Suppressor macrophage treated with lipopolysaccharide for 4 hours (primary cell): ENCODE measurements around the gene GNG11.
"Not testable (repeated sequence)": the region's sequence is repeated elsewhere in the genome, so short reads cannot be mapped to it uniquely, and the experiment has no call there.

ENCODE experiments used
- DNase-seq: peaks from one replicate; pipeline ENCODE4 v3.0.0-alpha.2; 2020

Gene GNG11

DNA sequence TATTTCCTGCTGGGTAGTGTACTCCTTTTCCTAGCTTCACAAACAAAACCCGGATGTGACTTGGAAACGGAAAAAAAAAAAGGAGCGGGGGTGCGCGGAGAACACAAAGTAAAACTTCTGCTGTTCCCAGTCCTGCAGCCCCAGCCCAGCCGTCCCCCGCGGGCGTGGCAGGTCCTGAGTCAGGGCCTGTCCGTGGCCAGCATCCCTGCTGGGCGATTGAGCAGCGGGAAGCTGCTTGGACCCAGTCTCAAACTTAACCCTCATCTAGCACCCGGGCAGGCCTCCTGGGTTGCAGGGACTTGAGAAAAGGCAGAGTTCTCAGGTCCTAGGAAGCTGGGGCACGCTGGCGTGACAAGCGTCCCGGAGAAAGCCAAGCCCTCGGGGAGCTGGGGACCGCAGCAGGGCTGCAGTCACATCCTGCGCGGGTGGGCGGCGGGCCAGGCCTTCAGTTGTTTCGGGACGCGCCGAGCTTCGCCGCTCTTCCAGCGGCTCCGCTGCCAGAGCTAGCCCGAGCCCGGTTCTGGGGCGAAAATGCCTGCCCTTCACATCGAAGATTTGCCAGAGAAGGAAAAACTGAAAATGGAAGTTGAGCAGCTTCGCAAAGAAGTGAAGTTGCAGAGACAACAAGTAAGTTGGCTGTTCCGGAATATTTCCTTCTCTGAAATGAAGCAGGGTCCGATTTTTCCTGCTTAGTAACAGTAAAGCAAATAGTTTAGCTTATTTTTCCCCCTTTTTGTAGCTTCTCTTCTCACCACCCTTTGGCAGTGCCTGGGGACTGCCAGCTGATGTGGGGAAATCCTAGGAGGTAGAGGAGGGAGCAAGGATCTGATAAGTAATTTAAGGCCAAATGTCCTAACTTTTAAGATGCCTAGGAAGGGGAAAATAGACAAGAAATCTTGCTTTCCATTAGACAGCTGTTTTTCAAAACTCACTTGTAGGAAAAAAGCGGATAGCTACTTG, at the start of gene GNG11:
GNG11 (plus strand) TSS at position 129 of the 960 bp plus-strand sequence; CDS start at position 532, 403 bp downstream.
- DNase-seq: peak; percentile 36

DNA sequence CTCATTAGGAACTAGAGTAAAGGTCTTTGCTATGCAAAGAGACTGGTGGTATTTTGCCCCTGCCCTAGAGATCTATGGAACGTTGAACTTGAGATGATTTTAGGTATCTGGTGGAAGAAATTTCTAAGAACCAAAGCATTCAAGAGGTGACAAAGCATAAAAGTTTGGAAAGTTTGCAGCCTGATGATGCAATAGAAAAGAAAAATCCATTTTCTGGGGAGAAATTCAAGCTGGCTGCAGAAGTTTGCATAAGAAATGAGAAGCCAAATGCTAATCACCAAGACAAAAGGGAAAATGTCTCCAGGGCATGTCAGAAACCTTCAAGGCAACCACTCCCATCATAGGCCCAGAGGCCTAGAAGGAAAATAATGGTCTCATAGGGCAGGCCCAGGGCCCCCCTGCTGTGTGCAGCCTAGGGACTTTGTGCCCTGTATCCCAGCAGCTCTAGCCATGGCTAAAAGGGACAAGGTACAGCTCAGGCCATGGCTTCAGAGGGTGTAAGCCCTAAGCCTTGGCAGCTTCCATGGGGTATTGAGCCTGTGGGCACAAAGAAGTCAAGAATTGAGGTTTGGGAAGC, 47.4 kb upstream of the GNG11 start:
- DNase-seq: no peak

DNA sequence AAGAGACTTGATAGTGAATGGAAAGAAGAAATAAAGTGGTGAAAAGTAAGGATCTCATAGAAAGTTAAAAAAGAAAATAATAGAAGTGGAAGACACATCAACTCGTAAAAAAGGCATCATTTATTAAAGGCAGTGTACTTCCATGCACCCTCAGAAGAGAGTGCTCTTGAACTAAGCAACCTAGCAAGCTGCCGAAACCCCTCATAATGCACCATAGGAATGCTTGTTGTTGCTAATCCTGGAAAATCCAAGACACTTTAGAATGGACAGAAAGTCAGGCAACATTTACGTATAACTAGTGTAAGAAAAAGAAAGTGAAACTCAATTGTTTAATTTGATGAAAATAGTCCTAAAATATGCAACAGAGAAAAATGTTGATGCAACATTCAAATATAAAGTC, 43.8 kb upstream of the GNG11 start:
- DNase-seq: no peak

DNA sequence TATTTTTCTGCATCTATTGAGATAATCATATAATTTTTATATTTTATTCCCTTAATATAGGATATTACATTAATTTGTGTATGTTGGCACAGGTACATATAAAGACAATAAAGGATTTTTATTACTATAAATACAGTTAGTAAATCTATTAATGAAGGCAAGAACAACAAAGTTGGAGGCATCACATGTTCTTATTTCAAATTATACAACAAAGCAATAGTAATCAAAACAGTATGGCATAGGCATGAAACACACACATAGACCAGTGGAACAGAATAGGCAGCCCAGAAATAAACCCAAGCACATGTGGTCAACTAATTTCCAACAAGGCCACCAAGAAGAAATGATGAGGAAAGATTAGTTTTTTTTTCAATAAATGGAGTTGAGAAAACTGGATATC, 42.2 kb upstream of the GNG11 start:
- DNase-seq: no peak

DNA sequence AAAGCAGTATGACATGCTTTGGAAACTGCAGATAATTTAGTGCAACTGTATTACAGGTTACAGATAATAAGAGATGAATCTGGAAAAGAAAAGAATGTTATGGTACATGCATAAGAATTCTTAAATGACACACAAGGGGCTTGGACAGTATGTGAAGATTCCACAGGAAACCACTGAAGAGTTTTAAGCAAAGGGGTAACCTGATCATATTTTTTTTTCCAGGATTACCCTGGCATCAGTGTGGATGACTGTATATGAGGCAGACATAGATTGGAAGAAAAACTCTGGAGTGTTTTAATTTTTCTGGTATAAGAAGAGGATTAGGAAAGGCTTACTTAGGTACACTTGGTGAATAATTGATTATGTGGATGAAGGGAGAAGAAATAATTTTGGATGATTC, 39.1 kb upstream of the GNG11 start:
- DNase-seq: no peak

DNA sequence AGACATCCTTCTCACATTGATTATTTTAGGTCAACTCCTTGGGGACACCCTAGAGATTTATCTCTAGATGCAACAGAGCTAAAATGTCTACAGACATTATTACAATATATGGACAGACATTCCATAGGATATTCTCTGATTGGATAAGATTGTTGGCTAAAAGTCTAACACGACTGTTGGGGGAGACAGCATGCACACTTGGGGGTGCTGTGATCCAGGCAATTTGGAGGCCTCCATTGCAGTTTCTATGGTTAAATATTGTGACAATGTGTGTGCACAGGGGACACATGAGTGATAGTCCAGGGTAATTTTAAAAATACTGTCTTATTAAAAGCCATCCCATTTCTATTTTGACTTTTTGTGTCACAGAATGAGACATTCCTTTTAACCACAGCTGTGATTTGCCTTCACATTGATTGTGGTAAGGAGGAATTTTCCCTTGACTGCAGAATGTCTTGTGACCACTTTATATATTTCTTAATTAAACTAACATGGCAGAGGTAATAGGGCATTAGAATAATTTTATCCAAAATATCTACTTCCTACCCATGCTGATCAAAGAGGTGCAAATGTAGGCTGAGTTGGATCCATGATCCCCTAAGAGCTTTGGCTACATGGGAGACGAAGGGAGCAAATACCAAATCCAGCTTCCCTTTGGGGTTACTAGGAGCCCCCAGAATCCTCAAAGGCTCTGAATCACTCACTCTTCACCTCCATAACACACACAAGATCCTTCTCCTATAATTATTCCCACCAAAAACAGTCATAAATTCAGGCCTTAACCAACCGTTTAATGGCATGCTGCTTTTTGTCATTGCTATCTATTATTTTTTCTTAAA, 38.2 kb upstream of the GNG11 start:
- DNase-seq: no peak

DNA sequence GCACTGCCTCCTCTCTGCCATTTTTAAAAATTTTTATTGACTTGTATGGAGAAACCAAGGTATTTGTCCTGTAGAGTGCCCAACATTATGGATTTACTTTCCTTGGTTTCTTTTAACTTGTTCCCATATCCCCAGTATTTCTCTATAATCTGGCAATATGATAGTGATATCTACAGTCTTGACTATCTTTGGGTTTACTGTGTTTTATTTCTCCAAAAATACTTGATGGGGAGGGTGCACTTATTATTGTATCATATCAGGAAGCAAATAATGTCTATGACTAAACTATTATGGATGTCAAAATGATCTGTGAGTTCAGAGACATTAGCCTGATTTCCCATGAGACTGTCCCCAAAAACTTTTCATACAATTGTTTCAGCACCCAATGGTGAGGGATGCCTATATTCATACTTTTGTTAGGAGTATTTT, 37.6 kb upstream of the GNG11 start:
- no peak for DNase-seq

DNA sequence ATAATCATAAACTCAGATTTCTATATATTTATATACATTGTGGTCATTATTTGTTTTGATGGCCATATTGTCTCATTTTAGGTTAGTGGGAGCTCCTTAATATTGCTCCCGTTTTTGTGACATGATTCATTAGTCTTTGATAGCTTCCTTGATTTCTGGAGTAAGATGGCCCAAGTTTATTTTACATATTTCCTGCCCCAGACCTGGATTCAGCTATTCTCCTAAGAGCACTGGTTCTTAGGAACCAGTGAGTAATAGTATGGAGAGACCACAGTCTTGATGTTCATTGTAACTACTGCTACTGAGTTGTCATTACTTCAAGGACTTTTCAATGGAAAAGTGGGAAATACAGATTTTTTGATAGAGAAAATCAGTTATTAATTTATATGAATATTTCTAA, 37.0 kb upstream of the GNG11 start:
- no peak for DNase-seq

DNA sequence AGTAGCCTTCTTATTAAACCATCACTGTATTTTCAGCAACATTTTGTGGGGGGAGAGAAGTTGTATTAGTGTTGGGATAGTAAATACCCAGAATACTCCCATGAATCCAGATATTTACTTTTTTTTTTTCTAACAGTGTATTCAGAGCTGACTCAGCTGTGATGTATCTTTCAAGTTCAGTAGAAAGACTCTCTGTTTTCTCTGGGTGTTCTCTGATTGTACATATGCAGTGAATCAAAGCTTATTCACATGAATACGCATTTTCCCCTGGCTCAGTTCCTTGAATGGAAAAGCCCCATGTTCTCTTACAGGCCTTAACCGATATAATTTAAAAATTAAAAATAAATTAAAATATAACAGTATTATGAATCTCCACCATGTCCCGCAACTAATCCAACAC, 32.3 kb upstream of the GNG11 start:
- DNase-seq: no peak

DNA sequence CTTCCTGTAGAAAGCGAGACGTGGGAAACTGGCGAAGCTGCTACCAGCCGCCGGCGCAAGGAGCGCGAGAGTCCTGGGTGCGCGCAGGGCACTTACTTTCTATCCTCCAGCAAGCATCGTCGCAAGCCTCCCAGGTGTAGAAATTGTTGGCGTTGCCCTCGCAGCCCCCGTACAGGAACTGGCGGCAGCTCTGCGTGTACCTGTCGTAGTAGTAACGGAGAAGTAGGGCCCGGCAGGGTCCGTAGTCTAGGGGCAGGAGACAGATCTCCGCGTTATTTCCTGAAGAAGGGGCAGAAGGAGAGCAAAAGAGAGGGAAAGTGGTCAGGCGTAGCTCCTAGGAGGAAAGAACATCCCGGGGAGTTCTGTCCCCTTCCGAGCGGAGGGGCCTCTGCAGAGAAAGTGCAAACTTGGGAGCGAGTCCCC, 31.5 kb upstream of the GNG11 start:
- DNase-seq: no peak

DNA sequence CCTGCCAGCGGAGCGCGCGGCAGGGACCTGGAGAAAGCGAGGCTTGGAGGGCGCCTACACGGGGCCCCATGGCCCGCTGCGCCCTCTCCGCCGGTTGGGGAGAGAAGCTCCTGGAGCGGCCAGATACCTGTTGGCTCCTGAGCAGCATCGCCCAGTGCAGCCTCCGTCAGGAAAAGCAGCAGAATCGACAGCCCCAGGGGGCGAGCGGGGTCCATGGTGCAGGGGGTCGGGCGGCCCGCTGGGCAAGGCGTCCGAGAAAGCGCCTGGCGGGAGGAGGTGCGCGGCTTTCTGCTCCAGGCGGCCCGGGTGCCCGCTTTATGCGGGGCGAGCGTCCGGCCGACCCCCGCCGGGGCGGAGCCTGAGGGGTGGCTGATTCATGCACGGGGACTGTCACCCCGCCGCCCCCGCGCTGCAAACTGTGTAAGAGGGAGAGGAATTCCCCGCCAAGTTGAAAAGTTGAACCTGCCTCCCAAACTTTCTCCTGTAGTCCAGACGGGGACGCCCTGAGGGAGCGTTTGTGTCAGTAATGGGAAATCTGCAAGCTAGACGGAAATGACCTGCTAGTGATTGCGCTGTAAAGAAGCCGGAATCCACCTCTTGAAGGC, 31.0 kb upstream of the GNG11 start, which contains the start of gene TFPI2:
TFPI2 (minus strand) TSS at position 290 of the 605 bp plus-strand sequence; CDS start at position 215, 75 bp downstream.
- no peak for DNase-seq

DNA sequence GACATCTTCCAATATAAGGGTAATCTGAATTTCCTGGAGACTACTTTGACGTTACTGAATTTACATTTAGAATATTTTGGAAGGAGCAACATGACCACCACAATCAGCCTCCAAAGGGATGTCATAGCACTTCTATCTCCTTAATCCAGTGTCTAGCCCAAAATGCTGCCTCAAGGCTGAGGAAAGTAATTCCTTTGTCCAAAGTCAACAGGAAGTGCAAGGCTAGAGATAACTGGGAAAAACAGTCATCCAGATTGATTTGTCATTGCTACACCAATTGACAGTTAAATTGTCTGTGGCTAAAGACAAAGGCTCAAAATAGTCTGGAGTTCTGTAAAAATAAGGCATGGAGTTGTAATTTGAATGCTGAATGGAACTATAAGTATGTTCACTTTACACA, 27.1 kb upstream of the GNG11 start:
- no peak for DNase-seq

DNA sequence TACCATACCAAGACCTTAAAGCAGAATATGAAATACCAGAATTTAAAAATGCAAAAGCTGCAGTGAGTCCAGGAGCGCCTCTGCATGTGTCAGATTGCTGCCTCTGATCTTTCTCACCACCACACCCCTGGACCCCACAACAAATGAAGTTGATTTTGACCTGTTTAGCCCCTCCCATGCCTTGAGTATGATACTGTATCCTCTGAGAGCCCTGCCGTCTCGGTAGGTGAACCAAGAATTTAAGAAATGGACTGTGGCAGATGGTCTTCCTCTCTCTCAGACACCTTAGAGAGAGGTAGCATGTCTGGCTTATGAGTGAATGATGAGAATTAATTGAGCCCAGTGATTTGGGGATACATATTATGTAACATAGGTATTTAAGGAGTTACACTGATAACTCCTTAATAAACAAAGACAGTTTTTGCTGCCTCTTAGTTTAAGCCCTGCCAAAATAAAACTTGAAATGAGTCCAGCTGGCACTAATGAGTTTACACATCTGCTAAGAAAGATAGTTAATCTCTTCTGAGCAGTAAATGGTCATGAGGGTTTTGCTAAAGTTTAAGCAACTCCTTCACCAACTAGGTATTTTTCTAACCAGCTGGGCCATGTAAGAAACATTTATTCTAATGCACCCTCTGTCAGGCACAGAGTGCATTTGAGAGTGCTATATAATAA, 26.4 kb upstream of the GNG11 start:
- no peak for DNase-seq

DNA sequence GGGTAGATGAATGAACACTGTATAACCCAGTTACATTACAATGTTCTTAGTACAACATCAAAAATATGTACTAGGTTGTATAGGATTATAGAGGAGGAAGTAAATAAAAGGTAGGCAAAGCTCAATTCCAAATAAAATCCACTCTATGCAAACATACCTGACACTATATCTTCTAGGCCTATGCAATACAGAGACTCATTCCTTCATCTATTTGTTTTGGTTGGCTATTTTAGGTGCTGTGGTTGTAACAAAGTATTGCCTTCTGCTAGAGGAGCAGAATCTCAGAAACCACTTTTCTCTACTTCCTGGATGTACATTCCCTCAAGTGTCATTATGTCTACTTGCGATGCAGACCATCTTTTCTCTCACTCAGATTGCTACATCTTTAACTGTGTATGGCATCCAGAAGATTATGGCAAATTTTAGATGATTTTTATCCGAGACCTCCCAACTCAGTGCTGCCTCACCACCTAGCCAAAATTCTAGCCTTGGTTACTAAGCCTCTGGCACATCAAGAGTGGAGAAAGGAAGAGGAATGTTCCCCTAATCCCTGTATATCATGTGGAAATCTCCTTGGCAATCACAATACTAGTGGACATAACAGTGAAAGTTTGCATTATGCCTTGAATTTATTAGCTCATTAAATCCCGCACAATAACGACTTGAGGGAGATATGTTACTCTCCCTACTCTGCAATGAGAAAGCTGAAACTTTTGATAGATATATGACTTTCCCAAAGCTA, 25.5 kb upstream of the GNG11 start:
- DNase-seq: no peak

DNA sequence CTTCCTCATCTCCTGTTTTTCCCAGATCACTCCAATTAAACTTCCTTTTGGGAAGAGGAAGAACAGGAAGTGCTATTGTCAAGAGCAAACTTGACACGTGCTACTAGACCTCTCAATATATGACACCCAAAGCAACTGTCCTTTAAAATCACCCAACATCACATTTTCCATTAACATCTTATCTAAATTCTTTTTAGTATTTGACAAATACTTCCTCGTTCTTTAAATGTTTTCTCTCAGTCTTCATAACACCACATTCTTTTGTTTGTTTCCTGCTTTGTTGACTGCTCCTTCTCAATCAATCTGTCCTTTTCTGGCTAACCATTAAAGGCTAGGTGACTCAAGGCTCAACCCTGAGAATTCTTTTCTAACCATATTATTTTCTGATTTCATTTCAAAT, 23.9 kb upstream of the GNG11 start:
- DNase-seq: no peak

DNA sequence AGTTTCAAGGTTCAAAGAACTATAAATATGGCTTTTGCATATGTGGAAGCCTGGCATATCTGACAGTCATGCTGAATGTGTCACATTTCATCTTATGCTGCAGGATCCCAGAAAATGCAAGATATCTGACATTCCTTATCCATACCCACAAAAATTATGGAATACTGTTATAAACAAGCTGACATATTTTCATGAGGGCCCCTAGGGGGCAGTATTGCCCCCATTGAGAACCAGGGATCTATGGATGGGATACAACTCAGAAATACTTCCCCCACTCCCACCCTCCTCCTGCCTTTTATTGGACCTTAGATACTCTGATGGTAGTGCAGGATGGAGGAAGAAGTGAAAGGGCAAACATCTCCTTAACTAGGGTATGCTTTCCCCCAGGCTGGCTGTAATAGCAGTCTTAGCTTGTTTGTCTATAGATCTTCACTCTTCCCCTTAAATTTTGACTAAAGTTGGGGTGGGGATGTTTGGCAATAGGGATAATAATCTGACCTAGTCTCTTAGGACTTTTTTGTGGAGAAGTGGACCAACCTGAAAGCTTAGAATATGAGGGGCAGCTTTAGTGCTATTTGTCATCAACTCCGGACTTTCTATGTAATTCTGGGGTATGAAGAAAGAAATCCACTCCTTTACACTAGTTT, 18.6 kb upstream of the GNG11 start:
- peak; percentile 58 for DNase-seq

DNA sequence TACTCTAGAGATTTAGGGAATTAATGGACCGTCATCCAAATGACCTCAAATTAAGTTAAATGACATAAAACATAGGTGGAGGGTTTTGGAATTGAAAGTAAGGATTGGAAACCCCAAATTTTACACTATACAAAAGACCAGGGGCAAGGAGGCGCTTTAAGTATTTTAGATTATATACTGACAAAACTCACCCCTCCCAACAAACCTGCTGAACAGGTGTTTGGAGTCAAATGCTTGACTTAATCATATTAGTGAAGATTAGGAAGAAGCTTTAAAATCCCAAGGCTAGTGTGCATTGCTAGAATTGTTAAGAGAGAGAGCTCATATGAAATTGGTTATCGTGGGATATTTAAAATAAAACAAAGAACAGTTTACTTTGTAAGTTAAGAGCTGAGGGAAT, 15.3 kb upstream of the GNG11 start, which contains the start of gene GNGT1:
GNGT1 (plus strand) TSS at position 301 of the 400 bp plus-strand sequence. CDS start 180 bp downstream, outside the sequence.
- no peak for DNase-seq

DNA sequence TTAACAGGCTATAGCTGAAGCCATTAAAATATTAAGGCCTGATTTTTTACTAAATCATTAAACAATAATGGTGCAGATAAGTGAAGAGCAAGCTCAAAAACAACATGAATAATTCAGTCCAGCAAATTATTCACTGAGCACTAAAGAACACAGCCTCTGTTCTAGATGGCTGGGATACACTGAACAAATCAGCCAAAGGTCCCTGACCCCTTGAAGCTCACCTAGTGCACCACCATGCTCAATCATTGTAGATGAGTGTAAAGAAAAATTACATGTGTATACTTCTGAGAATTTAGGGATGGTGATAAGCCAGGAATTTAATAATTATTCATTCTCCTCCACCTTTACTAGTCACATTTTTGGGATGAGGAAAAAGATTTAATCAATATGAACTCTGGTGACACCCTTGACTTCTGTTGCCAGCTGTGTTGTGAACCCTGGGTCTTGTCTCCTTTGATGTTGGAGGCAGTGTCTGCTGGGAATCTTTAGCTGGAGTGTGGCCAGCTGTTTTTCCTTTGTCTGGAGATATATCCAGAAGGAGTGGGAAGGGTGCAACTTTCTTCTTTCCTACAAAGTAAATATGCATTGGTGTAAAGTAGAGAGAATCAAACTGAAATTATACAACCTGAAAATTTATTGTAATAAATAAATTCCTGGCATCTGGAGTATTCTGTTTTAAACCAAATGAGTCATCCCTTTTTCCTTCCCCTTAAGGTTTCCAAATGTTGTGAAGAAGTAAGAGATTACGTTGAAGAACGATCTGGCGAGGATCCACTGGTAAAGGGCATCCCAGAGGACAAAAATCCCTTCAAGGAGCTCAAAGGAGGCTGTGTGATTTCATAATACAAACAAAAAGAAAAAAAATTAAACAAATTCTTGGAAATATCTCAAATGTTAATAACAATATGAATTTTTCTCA, 11.2 kb upstream of the GNG11 start:
- no peak for DNase-seq

DNA sequence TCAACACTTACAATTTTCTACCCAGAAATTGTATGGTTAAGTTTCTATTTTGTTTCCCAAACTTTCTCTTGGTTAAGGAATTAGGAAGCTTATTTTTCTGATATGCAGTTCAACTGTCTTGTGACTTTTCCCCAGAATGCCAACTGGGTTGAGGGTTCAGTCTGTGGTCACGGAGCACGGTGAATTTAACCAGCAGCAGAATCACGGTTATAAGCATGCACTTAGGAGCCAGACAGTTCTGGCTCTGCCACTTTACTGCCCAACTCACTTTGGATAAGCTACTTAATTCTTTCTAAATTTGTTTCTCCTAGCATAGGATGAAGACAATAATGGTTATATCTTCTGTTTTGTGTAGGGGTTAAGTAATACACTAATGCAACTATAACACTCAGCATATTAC, 10.3 kb upstream of the GNG11 start:
- not testable (repeated sequence) for DNase-seq

DNA sequence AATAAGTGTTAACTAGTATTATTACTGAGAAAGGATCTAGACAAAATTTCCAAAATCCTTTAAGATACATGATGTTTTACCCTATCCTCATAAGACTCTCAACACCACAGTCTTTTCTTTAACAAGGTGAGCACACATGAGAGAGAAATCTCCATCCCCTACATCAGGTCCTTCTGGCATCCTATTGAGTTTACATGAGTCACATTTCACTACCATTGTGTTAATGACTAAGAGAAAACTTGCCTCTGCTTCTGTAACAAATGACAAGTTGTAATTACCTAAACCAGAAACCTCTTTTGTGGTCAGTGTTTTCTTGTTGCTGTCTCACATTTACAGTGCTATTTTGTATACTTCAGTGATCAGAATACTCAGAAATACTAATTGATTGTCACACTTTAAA, 9.9 kb upstream of the GNG11 start:
- DNase-seq: not testable (repeated sequence)
